Common myeloid progenitor, CD34-positive (primary cell): Measurements from ENCODE around the gene MOXD1.
"Not testable (repeated sequence)": the region's sequence is repeated elsewhere in the genome, so short reads cannot be mapped to it uniquely, and the experiment has no call there.

Experiments
- CTCF ChIA-PET: fragments of 350-600 bp; sonication (Branson Sonifier 250); formaldehyde crosslinking; loops from one replicate; lab custom pipeline; 2021; ENCODE audit warnings: antibody characterized with exemption; lab: Charles Lee
- POLR2A ChIA-PET: fragments of 350-600 bp; sonication (Branson Sonifier 250); formaldehyde crosslinking; loops from one replicate; lab custom pipeline; 2021; ENCODE audit warnings: antibody characterized with exemption; lab: Charles Lee
- DNase-seq, 3 donors: peaks; one replicate each; pipeline versions ENCODE4 v3.0.0 to v3.0.0-alpha.2; 2013
- H3K27ac ChIP-seq, 2 experiments: 1 replicate in 1 of 2; 2 replicates in 1 of 2; pipeline ENCODE4 v1.7.0; 2013; ENCODE audit warnings: inconsistent platforms in 2 of 2, low read length in 2 of 2, mild to moderate bottlenecking in 2 of 2, low read depth in 1 of 2, moderate library complexity in 1 of 2; ENCODE audit not compliant: severe bottlenecking in 2 of 2, insufficient read depth in 1 of 2, poor library complexity in 1 of 2
- H3K27me3 ChIP-seq, 5 experiments: replicated peaks in 2 of 5; 1 replicate in 3 of 5; 2 replicates in 2 of 5; pipeline versions ENCODE4 v1.6.1 to v1.7.0; 2013; ENCODE audit warnings: low read length in 4 of 5, mild to moderate bottlenecking in 2 of 5, moderate library complexity in 2 of 5, inconsistent platforms in 1 of 5; ENCODE audit not compliant: insufficient read depth in 5 of 5, control insufficient read depth in 4 of 5
- H3K36me3 ChIP-seq, 4 experiments: 1 replicate in 2 of 4; 2 replicates in 2 of 4; pipeline versions ENCODE4 v1.6.1 to v1.7.0; 2013; ENCODE audit warnings: low read length in 3 of 4, control low read depth in 1 of 4, mild to moderate bottlenecking in 1 of 4; ENCODE audit not compliant: control insufficient read depth in 4 of 4, insufficient read depth in 4 of 4
- H3K4me1 ChIP-seq, 4 experiments: 1 replicate in 3 of 4; 2 replicates in 1 of 4; pipeline versions ENCODE4 v1.6.1 to v1.7.1; 2013; ENCODE audit warnings: low read length in 3 of 4, mild to moderate bottlenecking in 3 of 4, control low read depth in 1 of 4, inconsistent platforms in 1 of 4, moderate library complexity in 1 of 4; ENCODE audit not compliant: control insufficient read depth in 4 of 4, insufficient read depth in 4 of 4; ENCODE audit errors: control extremely low read depth in 1 of 4
- H3K4me3 ChIP-seq, 7 experiments: 1 replicate in 4 of 7; 2 replicates in 3 of 7; pipeline versions ENCODE4 v1.5.1 to v1.7.0; 2013; ENCODE audit warnings: mild to moderate bottlenecking in 7 of 7, low read length in 6 of 7, moderate library complexity in 6 of 7, inconsistent platforms in 2 of 7, low read depth in 2 of 7, control low read depth in 1 of 7; ENCODE audit not compliant: insufficient read depth in 4 of 7, control insufficient read depth in 1 of 7; ENCODE audit errors: extremely low read depth in 1 of 7
- H3K9me3 ChIP-seq, 5 experiments: 1 replicate in 4 of 5; 2 replicates in 1 of 5; pipeline versions ENCODE4 v1.6.1 to v1.7.1; 2013; ENCODE audit warnings: low read length in 4 of 5, mild to moderate bottlenecking in 2 of 5, inconsistent platforms in 1 of 5, low read depth in 1 of 5, moderate library complexity in 1 of 5; ENCODE audit not compliant: control insufficient read depth in 4 of 5, insufficient read depth in 2 of 5; ENCODE audit errors: control extremely low read depth in 1 of 5
- WGBS: methylation state at CpG from one replicate; pipeline ENCODE4 v1.1.5; 2013; ENCODE audit not compliant: insufficient coverage; 5-methylcytosine and 5-hydroxymethylcytosine counted together

The MOXD1 gene

DNA sequence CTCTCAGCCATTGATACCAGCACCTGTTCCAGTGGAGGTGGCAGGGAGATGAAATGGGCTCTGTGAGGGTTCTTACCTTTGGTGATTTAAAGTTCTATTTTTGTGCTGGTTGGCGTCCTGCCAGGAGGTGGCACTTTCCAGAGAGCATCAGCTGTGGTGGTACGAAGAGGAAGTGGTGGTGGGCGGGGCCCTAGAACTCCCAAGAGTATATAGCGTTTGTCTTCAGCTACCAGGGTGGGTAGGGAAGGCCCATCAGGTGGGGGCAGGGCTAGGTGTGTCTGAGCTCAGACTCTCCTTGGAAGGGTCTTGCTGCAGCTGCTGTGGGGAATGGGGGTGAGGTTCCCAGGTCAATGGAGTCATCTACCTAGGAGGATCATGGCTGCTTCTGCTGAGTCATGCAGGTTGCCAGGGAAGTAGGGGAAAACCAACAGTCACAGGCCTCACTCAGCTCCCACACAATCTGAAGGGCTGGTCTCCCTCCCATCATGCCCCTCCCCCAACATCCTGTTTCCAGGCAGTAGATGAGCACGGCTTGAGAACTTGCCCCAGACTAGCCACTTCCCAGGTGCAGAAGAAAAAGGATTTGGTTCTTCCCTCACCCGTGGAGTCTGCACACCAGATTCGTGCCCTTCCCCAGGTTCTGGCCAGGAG lies 46.6 kb downstream of the MOXD1 start:
- peak; percentile 27 to 73 (median 60) for DNase-seq
- peaks cover 6 to 14% (median 7%) of the 10 kb centered on the region in 4 experiments for H3K4me1 ChIP-seq
- POLR2A ChIA-PET: no interaction called here
- H3K4me3 ChIP-seq: peak overlapping the region in 1 of 7 experiments; percentile 41
- no peak overlapping the region for H3K27ac ChIP-seq
- WGBS: 46% methylated on average over 5 of the region's 7 CpGs
- no peaks in the 10 kb centered on the region for H3K27me3 ChIP-seq
- H3K36me3 ChIP-seq: no peaks in the 10 kb centered on the region
- peaks cover 0 to 2% (median 0%) of the 10 kb centered on the region in 5 experiments for H3K9me3 ChIP-seq
- CTCF ChIA-PET: interaction anchor here (1.5 kb wide), 1 partner anchor 30 kb away, joined by 3 read pairs; no protein-coding TSS in a partner anchor

DNA sequence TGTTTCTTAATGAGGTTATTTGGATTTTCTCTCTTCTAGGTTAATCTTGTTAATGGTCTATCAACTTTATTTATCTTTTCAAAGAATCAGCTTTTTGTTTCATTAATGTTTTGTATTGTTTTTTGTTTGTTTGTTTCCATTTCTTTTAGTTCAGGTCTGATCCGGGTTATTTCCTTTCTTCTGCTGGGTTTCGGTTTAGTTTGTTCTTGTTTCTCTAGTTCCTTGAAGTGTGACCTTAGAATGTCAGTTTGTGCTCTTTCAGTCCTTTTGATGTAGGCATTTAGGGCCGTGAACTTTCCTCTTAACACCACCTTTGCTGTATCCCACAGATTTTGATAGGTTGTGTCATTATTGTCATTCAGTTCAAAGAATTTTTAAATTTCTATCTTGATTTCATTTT lies 49.3 kb downstream of the MOXD1 start:
- H3K9me3 ChIP-seq, H3K36me3 ChIP-seq, CTCF ChIA-PET, H3K4me3 ChIP-seq, POLR2A ChIA-PET, DNase-seq, H3K27ac ChIP-seq, H3K27me3 ChIP-seq: not testable (repeated sequence)
- 100% methylated on average over 1 of the region's 3 CpGs for WGBS
- peaks cover 4 to 14% (median 7%) of the 10 kb centered on the region in 4 experiments for H3K4me1 ChIP-seq

DNA sequence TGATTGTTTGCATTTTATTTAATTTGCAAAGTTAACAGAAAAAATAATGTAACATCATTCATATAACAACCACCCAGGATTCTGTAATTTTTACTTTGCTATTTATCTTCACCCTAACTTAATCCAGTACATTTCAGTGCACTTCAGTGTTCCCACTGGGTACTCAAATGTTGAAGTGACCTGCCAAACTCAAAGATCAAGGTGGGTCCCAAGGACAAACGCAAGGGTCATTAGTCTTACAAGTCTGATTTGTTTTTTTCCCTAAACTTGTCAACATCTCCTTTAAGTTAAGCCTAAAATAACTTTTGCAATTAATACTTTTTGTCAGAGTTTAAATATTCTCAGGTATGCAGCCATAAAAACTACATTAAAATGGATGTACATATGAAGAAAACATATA lies 53.0 kb downstream of the MOXD1 start:
- ChIA-PET CTCF (no interaction called here), POLR2A (no interaction called here)
- WGBS: 88% methylated on average over 1 of the region's 1 CpG

DNA sequence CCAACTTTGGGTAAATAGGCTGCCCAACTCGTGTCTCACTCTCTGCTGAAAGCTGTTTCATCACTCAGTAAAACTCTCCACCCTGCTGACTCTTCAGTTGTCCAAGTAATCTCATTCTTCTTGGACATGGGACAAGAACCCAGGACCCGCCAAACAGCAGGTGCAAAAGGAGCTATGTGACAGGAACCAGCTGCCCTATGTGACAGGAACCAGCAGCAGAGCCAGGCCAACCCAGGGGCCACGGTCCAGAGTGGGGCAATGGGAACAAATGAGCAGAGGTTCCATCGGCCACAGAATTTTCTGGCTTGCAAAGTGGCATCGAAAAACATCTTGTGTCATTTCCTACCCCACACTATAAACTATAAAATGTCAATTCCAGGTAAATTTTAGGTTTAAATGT lies 56.5 kb downstream of the MOXD1 start:
- no peak for DNase-seq
- 87% methylated on average over 3 of the region's 5 CpGs for WGBS
- H3K36me3 ChIP-seq: no peaks in the 10 kb centered on the region
- no peaks in the 10 kb centered on the region for H3K4me1 ChIP-seq
- H3K27ac ChIP-seq: no peak overlapping the region
- peaks cover 0 to 11% (median 6%) of the 10 kb centered on the region in 5 experiments for H3K9me3 ChIP-seq
- no peaks in the 10 kb centered on the region for H3K27me3 ChIP-seq
- CTCF ChIA-PET: no interaction called here
- H3K4me3 ChIP-seq: no peak overlapping the region
- POLR2A ChIA-PET: no interaction called here

More for the DNA sequence above, 53.0 kb downstream of the MOXD1 start:
- Histone ChIP-seq H3K27me3 (no peaks in the 10 kb centered on the region), H3K4me1 (no peaks in the 10 kb centered on the region), H3K27ac (no peak overlapping the region), H3K36me3 (no peaks in the 10 kb centered on the region), H3K4me3 (no peak overlapping the region), H3K9me3 (peaks cover 0 to 12% (median 6%) of the 10 kb centered on the region in 5 experiments)
- no peak for DNase-seq

DNA sequence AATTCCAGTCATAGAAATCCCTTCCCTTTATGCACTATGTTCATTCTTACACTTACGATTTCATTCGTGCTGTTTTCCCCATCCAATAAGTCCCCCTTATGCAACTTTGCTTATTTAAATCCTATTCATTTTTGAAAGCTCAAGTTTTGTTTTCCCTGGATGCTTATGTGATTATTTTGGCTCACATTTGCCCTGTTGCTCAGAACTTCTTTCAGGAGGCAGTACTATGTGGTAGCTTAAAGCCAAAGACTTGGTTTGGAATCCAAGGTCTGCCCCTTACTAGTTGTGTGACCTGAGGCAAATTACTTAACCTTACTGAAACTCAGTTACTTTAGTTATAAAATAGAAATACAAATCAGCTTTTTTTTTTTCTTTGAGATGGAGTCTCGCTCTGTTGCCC lies 59.6 kb downstream of the MOXD1 start:
- Histone ChIP-seq H3K27me3 (peaks cover 0 to 7% (median 0%) of the 10 kb centered on the region in 5 experiments), H3K9me3 (peaks cover 0 to 11% (median 6%) of the 10 kb centered on the region in 5 experiments), H3K4me1 (no peaks in the 10 kb centered on the region), H3K27ac (no peak overlapping the region), H3K36me3 (no peaks in the 10 kb centered on the region), H3K4me3 (no peak overlapping the region)
- 100% methylated on average over 1 of the region's 3 CpGs for WGBS
- ChIA-PET CTCF (no interaction called here), POLR2A (no interaction called here)
- DNase-seq: no peak

DNA sequence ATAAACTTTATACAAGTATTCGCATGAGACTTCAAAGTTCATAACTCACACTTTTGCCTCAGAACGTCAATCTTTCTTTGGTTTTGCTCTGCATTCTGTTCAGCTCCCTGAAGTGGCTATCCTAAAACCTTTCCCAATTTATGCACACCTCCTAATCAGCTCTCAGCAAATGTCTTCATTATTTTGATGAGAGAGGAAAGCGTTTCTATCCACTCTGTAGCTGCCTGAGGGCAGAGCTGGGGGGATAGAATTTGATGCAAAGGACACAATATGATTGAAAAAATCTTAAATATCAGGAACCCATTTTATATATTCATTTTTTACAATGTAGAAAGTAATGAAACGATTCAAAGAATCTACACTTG lies 66.8 kb downstream of the MOXD1 start:
- Histone ChIP-seq H3K27me3 (peaks cover 0 to 17% (median 1%) of the 10 kb centered on the region in 5 experiments), H3K4me3 (no peak overlapping the region), H3K9me3 (no peaks in the 10 kb centered on the region), H3K4me1 (no peaks in the 10 kb centered on the region), H3K27ac (no peak overlapping the region), H3K36me3 (no peaks in the 10 kb centered on the region)
- CTCF ChIA-PET: no interaction called here
- POLR2A ChIA-PET: no interaction called here
- DNase-seq: no peak
- WGBS: 92% methylated on average over 2 of the region's 4 CpGs

DNA sequence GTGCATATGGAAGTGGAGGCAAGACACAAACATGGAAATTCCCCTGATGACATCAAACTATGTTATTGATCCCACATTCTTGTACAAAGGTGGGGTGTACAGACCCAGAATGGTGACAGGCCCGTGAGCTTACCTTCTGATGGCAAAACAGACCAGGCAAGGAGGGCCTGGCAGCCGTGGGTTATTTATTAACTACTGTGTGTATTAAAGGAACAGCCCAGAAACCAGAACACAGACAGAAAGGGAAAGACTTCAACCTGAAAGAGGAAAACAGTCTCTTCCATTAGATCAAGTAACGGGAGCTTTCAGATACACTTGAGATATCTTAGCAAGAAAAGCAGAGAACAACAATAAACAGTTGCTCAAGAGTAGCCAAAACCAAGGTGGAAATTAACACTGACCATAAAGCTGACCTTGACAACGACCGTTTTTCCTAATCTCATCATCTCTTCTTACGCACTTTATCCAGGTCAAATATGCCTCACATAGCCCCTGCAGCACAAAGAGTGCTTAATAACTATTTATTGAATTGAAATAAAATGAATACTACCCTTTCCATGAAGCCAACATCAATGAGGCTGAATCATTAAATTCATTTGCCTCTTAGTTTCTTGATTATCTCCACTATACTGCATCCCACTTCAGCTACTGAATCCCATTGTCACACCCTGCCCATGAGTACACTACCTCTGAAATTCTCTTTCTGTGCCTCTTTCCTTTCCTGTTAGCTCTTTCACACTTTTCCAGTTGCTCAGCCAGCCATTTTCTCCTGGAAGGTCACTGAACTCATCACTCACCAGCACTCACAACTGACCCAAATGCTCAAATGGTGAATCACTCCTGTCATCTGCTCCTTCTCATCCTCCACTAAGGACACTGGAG lies 67.4 kb downstream of the MOXD1 start:
- WGBS: no CpG with 5 or more reads among the region's 6 CpGs
- H3K27me3 ChIP-seq: peaks cover 0 to 17% (median 1%) of the 10 kb centered on the region in 5 experiments
- H3K4me1 ChIP-seq: no peaks in the 10 kb centered on the region
- H3K9me3 ChIP-seq: no peaks in the 10 kb centered on the region
- CTCF ChIA-PET: no interaction called here
- H3K27ac ChIP-seq: no peak overlapping the region
- H3K36me3 ChIP-seq: no peaks in the 10 kb centered on the region
- DNase-seq: no peak
- no peak overlapping the region for H3K4me3 ChIP-seq
- POLR2A ChIA-PET: no interaction called here
